Measurements from ENCODE around the gene DNM2.

DNM2 gene

DNA sequence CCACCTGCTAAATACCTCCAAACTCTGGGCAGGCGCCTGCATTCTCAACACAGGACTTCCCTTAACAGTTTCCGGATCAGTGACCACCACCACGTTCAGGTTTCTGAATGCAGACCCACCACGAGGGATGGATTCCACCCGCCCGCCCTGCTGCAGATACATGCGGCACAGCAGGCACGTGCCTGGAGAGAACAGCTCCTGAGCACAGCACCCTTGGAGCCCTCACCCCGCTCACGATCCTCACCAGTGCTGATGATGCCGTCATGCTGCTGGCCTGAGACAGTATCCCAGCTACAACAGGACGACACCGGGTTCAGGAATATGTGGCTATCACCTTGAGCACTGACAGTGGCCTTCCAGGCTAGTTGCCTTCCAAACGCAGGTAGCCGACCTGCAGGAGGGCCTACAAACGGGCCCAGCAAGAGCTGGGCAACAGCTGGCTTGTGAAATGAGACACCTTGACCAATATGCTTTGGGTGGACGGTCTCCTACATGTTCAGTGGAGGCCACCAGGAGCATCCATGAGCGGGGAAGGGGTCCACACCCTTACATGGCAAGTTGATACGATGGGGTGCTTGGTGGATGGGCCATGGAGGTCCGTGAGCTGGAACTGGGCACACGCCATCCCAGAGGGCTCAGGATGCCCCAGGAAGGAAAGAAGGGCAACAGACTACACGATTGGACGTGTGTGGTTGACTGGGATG lies 26.5 kb upstream of the DNM2 start:
- peaks cover 66% of the 10 kb centered on the region for H3K36me3 ChIP-seq (ENCODE audit: insufficient read depth, insufficient read length, low read length)
- no peaks in the 10 kb centered on the region for H3K9me3 ChIP-seq (ENCODE audit: insufficient read depth, low read length)
- no peak overlapping the region for H3K9ac ChIP-seq (ENCODE audit: insufficient read length, low read depth)
- peaks cover 18% of the 10 kb centered on the region for H3K4me1 ChIP-seq (ENCODE audit: insufficient read depth, insufficient read length)
- no peaks in the 10 kb centered on the region for H3K27me3 ChIP-seq (ENCODE audit: insufficient read depth, insufficient read length)
- DNase-seq (ENCODE audit: low read depth, low spot score): no peak
- no peak overlapping the region for H3K4me3 ChIP-seq (ENCODE audit: insufficient read length, low read depth)
- TF ChIP-seq YY1 (IDR thresholded peaks at IDR 0.05; ENCODE audit: insufficient read depth, insufficient read length): no peak
- TF ChIP-seq SUZ12 (IDR thresholded peaks at IDR 0.05; ENCODE audit: extremely low read depth, insufficient read depth, insufficient read length): no peak
- no peak for TF ChIP-seq ZNF274 (IDR thresholded peaks at IDR 0.05; ENCODE audit: low read depth, low read length)

DNA sequence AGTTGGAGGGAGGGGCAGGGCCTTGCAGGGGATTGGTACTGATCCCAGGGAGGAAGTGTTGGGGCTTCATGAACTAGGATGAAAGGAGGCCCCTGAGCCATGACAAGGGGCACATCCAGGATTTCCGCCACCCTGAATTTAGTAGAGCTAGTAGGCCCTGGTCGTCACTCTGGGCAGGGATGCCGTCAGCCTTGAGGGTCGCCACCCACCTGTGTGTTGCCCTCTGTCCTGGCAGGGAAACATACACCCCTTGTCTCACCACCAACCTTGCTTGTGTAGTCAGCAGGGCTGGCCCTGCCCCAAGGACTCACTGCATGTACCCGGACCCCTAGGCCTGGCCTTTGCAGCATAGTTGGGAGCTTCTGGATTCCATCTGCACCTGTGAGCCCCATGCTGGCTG lies 26.0 kb upstream of the DNM2 start:
- Histone ChIP-seq H3K9ac (ENCODE audit: insufficient read length, low read depth) (no peak overlapping the region), H3K4me3 (ENCODE audit: insufficient read length, low read depth) (no peak overlapping the region), H3K9me3 (ENCODE audit: insufficient read depth, low read length) (no peaks in the 10 kb centered on the region), H3K36me3 (ENCODE audit: insufficient read depth, insufficient read length, low read length) (peaks cover 61% of the 10 kb centered on the region), H3K27me3 (ENCODE audit: insufficient read depth, insufficient read length) (no peaks in the 10 kb centered on the region), H3K4me1 (ENCODE audit: insufficient read depth, insufficient read length) (peaks cover 16% of the 10 kb centered on the region)
- TF ChIP-seq YY1 (IDR thresholded peaks at IDR 0.05; ENCODE audit: insufficient read depth, insufficient read length) (no peak), ZNF274 (IDR thresholded peaks at IDR 0.05; ENCODE audit: low read depth, low read length) (no peak), SUZ12 (IDR thresholded peaks at IDR 0.05; ENCODE audit: extremely low read depth, insufficient read depth, insufficient read length) (no peak)
- no peak for DNase-seq (ENCODE audit: low read depth, low spot score)

- no peak for DNase-seq (ENCODE audit: low read depth, low spot score)
- H3K4me1 ChIP-seq (ENCODE audit: insufficient read depth, insufficient read length): peaks cover 16% of the 10 kb centered on the region
- TF ChIP-seq ZNF274 (IDR thresholded peaks at IDR 0.05; ENCODE audit: low read depth, low read length): no peak
- TF ChIP-seq YY1 (IDR thresholded peaks at IDR 0.05; ENCODE audit: insufficient read depth, insufficient read length): no peak
- TF ChIP-seq SUZ12 (IDR thresholded peaks at IDR 0.05; ENCODE audit: extremely low read depth, insufficient read depth, insufficient read length): no peak
- no peaks in the 10 kb centered on the region for H3K9me3 ChIP-seq (ENCODE audit: insufficient read depth, low read length)
- H3K27me3 ChIP-seq (ENCODE audit: insufficient read depth, insufficient read length): no peaks in the 10 kb centered on the region
- H3K4me3 ChIP-seq (ENCODE audit: insufficient read length, low read depth): no peak overlapping the region
- no peak overlapping the region for H3K9ac ChIP-seq (ENCODE audit: insufficient read length, low read depth)
- H3K36me3 ChIP-seq (ENCODE audit: insufficient read depth, insufficient read length, low read length): peaks cover 52% of the 10 kb centered on the region
Measured at GRCh38 chr19:10692673-10693264, 25.1 kb upstream of the DNM2 start.

GRCh38 chr19:10694706-10695307 lies 23.1 kb upstream of the DNM2 start:
- peaks cover 16% of the 10 kb centered on the region for H3K4me1 ChIP-seq (ENCODE audit: insufficient read depth, insufficient read length)
- peaks cover 32% of the 10 kb centered on the region for H3K36me3 ChIP-seq (ENCODE audit: insufficient read depth, insufficient read length, low read length)
- no peak overlapping the region for H3K4me3 ChIP-seq (ENCODE audit: insufficient read length, low read depth)
- DNase-seq (ENCODE audit: low read depth, low spot score): no peak
- no peaks in the 10 kb centered on the region for H3K9me3 ChIP-seq (ENCODE audit: insufficient read depth, low read length)
- H3K27me3 ChIP-seq (ENCODE audit: insufficient read depth, insufficient read length): no peaks in the 10 kb centered on the region
- no peak for TF ChIP-seq YY1 (IDR thresholded peaks at IDR 0.05; ENCODE audit: insufficient read depth, insufficient read length)
- no peak for TF ChIP-seq SUZ12 (IDR thresholded peaks at IDR 0.05; ENCODE audit: extremely low read depth, insufficient read depth, insufficient read length)
- TF ChIP-seq ZNF274 (IDR thresholded peaks at IDR 0.05; ENCODE audit: low read depth, low read length): no peak
- H3K9ac ChIP-seq (ENCODE audit: insufficient read length, low read depth): peak overlapping the region; percentile 58

DNA sequence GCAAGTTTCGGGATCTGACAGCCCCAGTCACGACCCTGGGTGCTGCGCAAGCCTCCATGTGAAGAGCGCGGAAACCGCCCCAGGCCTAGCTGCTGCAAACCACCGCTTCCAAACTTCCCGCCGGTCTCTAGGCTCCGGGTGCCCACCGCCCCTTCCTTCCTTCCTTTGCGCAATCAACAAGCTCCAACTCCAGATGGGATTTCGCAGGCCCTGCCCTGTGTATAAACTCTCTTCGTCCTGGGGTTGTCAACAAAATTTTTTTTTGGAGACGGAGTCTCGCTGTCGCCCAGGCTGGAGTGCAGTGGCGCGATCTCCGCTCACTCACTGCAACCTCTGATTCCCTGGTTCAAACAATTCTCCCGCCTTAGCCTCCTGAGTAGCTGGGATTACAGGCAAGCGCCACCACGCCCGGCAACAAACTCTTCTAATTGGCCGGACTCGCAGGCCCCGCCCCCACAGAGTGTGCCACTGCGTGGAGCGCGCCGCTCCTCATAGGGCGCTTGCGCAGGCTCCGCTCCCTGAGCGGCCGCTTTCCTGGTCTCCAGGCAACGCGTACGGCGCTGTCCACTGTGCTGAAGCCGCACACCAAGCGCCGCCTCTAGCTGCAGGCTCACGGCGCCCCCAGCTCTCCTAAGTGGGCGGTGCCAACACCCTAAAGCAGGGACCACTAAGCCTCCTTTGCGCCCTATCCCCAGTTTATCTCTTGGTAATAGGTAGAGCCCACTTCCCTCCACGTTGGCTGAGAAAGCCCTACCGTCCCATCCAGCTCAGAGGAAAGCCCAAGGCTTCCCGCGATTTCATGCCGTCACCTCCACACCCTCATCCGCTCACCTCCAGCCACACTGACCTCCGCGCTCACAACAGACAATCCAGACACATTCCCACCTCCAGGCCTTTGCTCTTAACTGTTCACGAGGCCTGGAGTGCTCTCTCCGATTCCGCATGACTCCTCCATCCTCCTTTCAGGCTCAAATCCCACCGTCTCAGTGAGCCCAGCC lies 22.2 kb upstream of the DNM2 start:
- peak; percentile 97 for DNase-seq (ENCODE audit: low read depth, low spot score)
- no peak for TF ChIP-seq ZNF274 (IDR thresholded peaks at IDR 0.05; ENCODE audit: low read depth, low read length)
- TF ChIP-seq YY1 (IDR thresholded peaks at IDR 0.05; ENCODE audit: insufficient read depth, insufficient read length): no peak
- no peak for TF ChIP-seq SUZ12 (IDR thresholded peaks at IDR 0.05; ENCODE audit: extremely low read depth, insufficient read depth, insufficient read length)
- no peaks in the 10 kb centered on the region for H3K9me3 ChIP-seq (ENCODE audit: insufficient read depth, low read length)
- peaks cover 23% of the 10 kb centered on the region for H3K36me3 ChIP-seq (ENCODE audit: insufficient read depth, insufficient read length, low read length)
- no peak overlapping the region for H3K4me3 ChIP-seq (ENCODE audit: insufficient read length, low read depth)
- no peaks in the 10 kb centered on the region for H3K27me3 ChIP-seq (ENCODE audit: insufficient read depth, insufficient read length)
- peaks cover 16% of the 10 kb centered on the region for H3K4me1 ChIP-seq (ENCODE audit: insufficient read depth, insufficient read length)
- peak overlapping the region; percentile 58 for H3K9ac ChIP-seq (ENCODE audit: insufficient read length, low read depth)

- Histone ChIP-seq H3K27me3 (ENCODE audit: insufficient read depth, insufficient read length) (no peaks in the 10 kb centered on the region), H3K4me1 (ENCODE audit: insufficient read depth, insufficient read length) (no peaks in the 10 kb centered on the region), H3K9ac (ENCODE audit: insufficient read length, low read depth) (no peak overlapping the region), H3K4me3 (ENCODE audit: insufficient read length, low read depth) (no peak overlapping the region), H3K36me3 (ENCODE audit: insufficient read depth, insufficient read length, low read length) (no peaks in the 10 kb centered on the region), H3K9me3 (ENCODE audit: insufficient read depth, low read length) (no peaks in the 10 kb centered on the region)
- TF ChIP-seq ZNF274 (IDR thresholded peaks at IDR 0.05; ENCODE audit: low read depth, low read length) (no peak), SUZ12 (IDR thresholded peaks at IDR 0.05; ENCODE audit: extremely low read depth, insufficient read depth, insufficient read length) (no peak), YY1 (IDR thresholded peaks at IDR 0.05; ENCODE audit: insufficient read depth, insufficient read length) (no peak)
- no peak for DNase-seq (ENCODE audit: low read depth, low spot score)
Measured at GRCh38 chr19:10699650-10700335, 18.1 kb upstream of the DNM2 start.
